Hepatocyte (in vitro differentiated cells): Measurements from ENCODE around the gene NPAS2.

Experiments
- CTCF ChIP-seq: fragments of 200-600 bp; sonication (generic); IDR thresholded peaks from 2 replicates; pipeline ENCODE4 v1.5.1; 2016; ENCODE audit warnings: antibody characterized with exemption, mild to moderate bottlenecking; ENCODE audit not compliant: poor library complexity
- EZH2 ChIP-seq: fragments of 200-600 bp; sonication (generic); IDR thresholded peaks from 2 replicates; pipeline ENCODE4 v1.6.1; 2016; ENCODE audit warnings: antibody characterized with exemption, mild to moderate bottlenecking, borderline replicate concordance
- EZH2phosphoT487 ChIP-seq: fragments of 200-600 bp; sonication (generic); IDR thresholded peaks from one replicate; pipeline ENCODE4 v1.6.1; 2018; ENCODE audit warnings: antibody characterized with exemption, mild to moderate bottlenecking, low read depth, moderate library complexity; ENCODE audit not compliant: unreplicated experiment, severe bottlenecking

GRCh38 chr2:100935372-100935752, 115.4 kb downstream of the NPAS2 start:
- TF ChIP-seq CTCF: no peak
- no peak for TF ChIP-seq EZH2
- TF ChIP-seq EZH2phosphoT487: no peak
